Esophagus muscularis mucosa (tissue), 4 donors: ENCODE measurements around the gene AKAP14. TPM values are rescaled to one million over a fixed set of nuclear protein-coding genes. Genes with fewer than 3 reads are reported as not detected.

Experiments
- DNase-seq: peaks from one replicate; pipeline ENCODE4 v3.0.0-alpha.2; 2017; ENCODE audit errors: extremely low spot score
- H3K27ac ChIP-seq, 4 donors: fragments of 200-600 bp; sonication (generic); replicated peaks in 1 of 4; 1 replicate in 3 of 4; 2 replicates in 1 of 4; pipeline ENCODE4 v1.5.1; 2016 to 2019; ENCODE audit warnings: mild to moderate bottlenecking in 1 of 4
- H3K27me3 ChIP-seq, 4 donors: fragments of 200-600 bp; sonication (generic); one replicate each; pipeline versions ENCODE4 v1.5.1 to v1.6.0; 2016 to 2019
- H3K36me3 ChIP-seq, 4 donors: fragments of 200-600 bp; sonication (generic); one replicate each; pipeline ENCODE4 v1.5.1; 2016 to 2019
- H3K4me1 ChIP-seq, 4 donors: fragments of 200-600 bp; sonication (generic); one replicate each; pipeline ENCODE4 v1.5.1; 2016 to 2019
- H3K4me3 ChIP-seq, 4 donors: fragments of 200-600 bp; sonication (generic); 1 replicate in 2 of 4; 2 replicates in 2 of 4; pipeline ENCODE4 v1.5.1; 2016 to 2019; ENCODE audit warnings: mild to moderate bottlenecking in 4 of 4, moderate library complexity in 1 of 4
- H3K9me3 ChIP-seq, 4 donors: fragments of 200-600 bp; sonication (generic); 1 replicate in 3 of 4; 2 replicates in 1 of 4; pipeline ENCODE4 v1.5.1; 2016 to 2019
- EP300 ChIP-seq: sonication (generic); formaldehyde crosslinking; IDR thresholded peaks from one replicate; pipeline ENCODE4 v1.6.1; 2017; ENCODE audit warnings: antibody characterized with exemption
- POLR2A ChIP-seq: fragments of 450-650 bp; IDR thresholded peaks from one replicate; pipeline ENCODE4 v1.6.1; 2017; ENCODE audit warnings: antibody characterized with exemption, moderate library complexity, mild to moderate bottlenecking, low read depth
- POLR2AphosphoS5 ChIP-seq, 2 donors: sonication (generic); formaldehyde crosslinking; IDR thresholded peaks; one replicate each; pipeline ENCODE4 v1.6.1; 2017; ENCODE audit warnings: antibody characterized with exemption in 2 of 2
- WGBS: methylation state at CpG from one replicate; pipeline ENCODE4 v1.1.5; 2018; 5-methylcytosine and 5-hydroxymethylcytosine counted together
- intact Hi-C: fragments of 100-400 bp; cut with DNase I; formaldehyde crosslinking; loops from one replicate; pipeline ENCODE4 v1.15.1; 2023
- total RNA-seq, 4 donors: library from RNA; depleted of rRNA; stranded (reverse); fragments of >200 nt; gene quantifications; one replicate each; pipeline versions ENCODE4 v1.1.0 to v1.2.1, GENCODE V29; 2016
- TF ChIP-seq, protein P1 (sequence below), 3 experiments: fragments of 200-600 bp in 2 of 3; fragments of 450-650 bp in 1 of 3; sonication (generic) in 2 of 3; IDR thresholded peaks; one replicate each; pipeline ENCODE4 v1.5.1; 2017 to 2019; ENCODE audit warnings: antibody characterized with exemption in 3 of 3, mild to moderate bottlenecking in 2 of 3, moderate library complexity in 1 of 3

AKAP14 gene
- total RNA-seq, 4 donors from 2014 or later = not detected

DNA sequence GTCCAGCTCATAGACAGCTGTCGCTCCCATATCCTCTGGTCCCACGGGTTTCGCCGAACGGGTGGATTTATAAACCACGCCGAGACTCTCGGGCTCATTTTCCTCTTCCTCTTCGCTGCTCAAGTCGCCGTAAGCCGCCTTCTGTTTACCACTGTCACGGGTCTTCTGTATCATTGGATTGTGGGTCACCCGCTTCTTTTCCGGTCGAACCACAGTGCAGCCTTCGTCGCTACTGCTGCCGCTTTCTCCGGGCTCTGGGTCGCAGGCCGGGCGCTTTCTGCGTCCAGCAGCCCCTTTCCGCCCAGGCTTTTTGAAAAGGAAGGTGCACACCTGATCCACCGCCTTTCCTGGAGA is 24.5 kb upstream of the AKAP14 start:
- WGBS = 47% methylated on average over 26 of the region's 26 CpGs
- intact Hi-C loops = no loop called here

DNA sequence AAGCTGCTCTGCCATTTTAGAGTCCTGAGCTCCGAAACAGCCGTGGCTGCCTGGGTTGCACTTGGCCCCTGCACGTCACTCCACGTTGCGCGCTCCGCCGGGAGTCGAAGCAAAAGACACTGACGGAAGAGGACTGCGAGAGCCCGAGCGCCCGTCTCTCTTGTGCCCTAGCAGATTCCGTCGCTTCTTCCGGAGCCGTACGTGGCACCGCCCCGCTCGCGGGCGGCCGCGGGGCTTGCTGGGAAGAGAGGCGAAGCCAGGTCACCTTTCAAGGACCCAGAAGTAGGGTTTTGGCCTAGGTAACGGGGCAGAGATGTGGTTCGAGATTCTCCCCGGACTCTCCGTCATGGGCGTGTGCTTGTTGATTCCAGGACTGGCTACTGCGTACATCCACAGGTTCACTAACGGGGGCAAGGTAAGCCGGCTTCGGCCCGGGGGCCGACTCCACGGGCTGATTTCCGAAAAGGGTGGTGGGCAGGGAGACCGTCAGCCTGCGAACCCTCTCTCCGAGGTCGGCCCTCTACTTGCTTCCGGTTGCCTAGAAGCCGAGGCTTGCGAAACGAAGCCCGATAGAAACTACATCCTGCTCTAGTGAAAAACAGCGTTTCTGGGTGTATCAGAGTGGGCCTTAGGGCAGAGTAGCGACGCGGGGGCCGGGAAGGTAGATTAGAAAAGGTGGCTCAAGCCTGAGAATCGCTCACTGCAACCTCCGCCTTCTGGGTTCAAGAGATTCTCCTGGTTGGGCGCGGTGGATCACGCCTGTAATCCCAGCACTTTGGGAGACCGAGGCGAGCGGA is 23.9 kb upstream of the AKAP14 start, which contains the start of the genes NDUFA1 and RNF113A:
Gene NDUFA1 (plus strand): TSS at position 234 of the 797 bp plus-strand sequence. CDS start 80 bp downstream, at position 314.
Gene RNF113A (minus strand): TSS at position 135 of the 797 bp plus-strand sequence. CDS start 120 bp downstream, at position 15.
- intact Hi-C loops = no loop called here
- Histone ChIP-seq H3K27ac (peak within 1 kb of the TSS; percentile 89 to 92 (median 90)), H3K36me3 (peaks cover 1 to 18% (median 10%) of the 10 kb centered on the region in 4 donors), H3K4me1 (peaks cover 3 to 33% (median 19%) of the 10 kb centered on the region in 4 donors), H3K9me3 (peaks cover 0 to 9% (median 0%) of the 10 kb centered on the region in 4 donors), H3K4me3 (peak within 1 kb of the TSS; percentile 61 to 67 (median 64)), H3K27me3 (no peaks in the 10 kb centered on the region)
- WGBS = 37% methylated on average over 61 of the region's 62 CpGs
- TF ChIP-seq POLR2AphosphoS5 (IDR thresholded peaks at IDR 0.05) = peak; percentile 87 to 90
- TF ChIP-seq, protein P1, sequence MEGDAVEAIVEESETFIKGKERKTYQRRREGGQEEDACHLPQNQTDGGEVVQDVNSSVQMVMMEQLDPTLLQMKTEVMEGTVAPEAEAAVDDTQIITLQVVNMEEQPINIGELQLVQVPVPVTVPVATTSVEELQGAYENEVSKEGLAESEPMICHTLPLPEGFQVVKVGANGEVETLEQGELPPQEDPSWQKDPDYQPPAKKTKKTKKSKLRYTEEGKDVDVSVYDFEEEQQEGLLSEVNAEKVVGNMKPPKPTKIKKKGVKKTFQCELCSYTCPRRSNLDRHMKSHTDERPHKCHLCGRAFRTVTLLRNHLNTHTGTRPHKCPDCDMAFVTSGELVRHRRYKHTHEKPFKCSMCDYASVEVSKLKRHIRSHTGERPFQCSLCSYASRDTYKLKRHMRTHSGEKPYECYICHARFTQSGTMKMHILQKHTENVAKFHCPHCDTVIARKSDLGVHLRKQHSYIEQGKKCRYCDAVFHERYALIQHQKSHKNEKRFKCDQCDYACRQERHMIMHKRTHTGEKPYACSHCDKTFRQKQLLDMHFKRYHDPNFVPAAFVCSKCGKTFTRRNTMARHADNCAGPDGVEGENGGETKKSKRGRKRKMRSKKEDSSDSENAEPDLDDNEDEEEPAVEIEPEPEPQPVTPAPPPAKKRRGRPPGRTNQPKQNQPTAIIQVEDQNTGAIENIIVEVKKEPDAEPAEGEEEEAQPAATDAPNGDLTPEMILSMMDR (IDR thresholded peaks at IDR 0.05) = no peak
- DNase-seq = peak; percentile 94

More for the DNA sequence above, 24.5 kb upstream of the AKAP14 start:
- Histone ChIP-seq H3K9me3 (peaks cover 0 to 9% (median 0%) of the 10 kb centered on the region in 4 donors), H3K36me3 (peaks cover 0 to 13% (median 6%) of the 10 kb centered on the region in 4 donors), H3K4me3 (peak overlapping the region; percentile 61 to 67 (median 64)), H3K27me3 (no peaks in the 10 kb centered on the region), H3K4me1 (peaks cover 3 to 33% (median 19%) of the 10 kb centered on the region in 4 donors), H3K27ac (peak overlapping the region; percentile 89 to 92 (median 90))
- TF ChIP-seq POLR2A (no peak), EP300 (no peak), POLR2AphosphoS5 (IDR thresholded peaks at IDR 0.05) (no peak)
- TF ChIP-seq, protein P1 (IDR thresholded peaks at IDR 0.05) = no peak
- DNase-seq = no peak

DNA sequence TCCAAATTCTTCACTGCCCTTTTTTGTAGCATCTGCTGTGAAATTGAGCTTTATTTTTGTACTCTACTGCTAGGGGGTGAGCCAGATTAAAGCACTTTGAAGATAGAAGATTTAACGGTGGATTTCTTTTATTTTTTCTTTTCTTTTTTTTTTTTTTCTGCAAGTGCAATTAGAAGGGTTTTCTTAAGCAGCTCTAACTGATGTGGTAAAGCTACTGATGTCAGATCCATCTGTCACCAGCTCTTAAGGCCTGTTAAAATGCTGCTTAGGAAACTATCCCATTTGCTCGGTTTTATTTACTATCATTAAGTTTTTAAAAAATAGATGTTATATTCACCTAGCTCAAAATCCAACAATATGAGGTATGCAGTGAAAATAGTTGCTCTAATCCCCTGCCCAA is 17.0 kb upstream of the AKAP14 start:
- WGBS = 52% methylated on average over 2 of the region's 2 CpGs
- no peaks in the 10 kb centered on the region for H3K27me3 ChIP-seq
- no peak overlapping the region for H3K4me3 ChIP-seq
- no peak for DNase-seq
- peaks cover 4 to 38% (median 21%) of the 10 kb centered on the region in 4 donors for H3K36me3 ChIP-seq
- no peak overlapping the region for H3K27ac ChIP-seq
- H3K4me1 ChIP-seq = peaks cover 0 to 5% (median 2%) of the 10 kb centered on the region in 4 donors
- intact Hi-C loops = no loop called here
- no peaks in the 10 kb centered on the region for H3K9me3 ChIP-seq
- TF ChIP-seq EP300 = no peak
- TF ChIP-seq, protein P1 (IDR thresholded peaks at IDR 0.05) = no peak
- no peak for TF ChIP-seq POLR2AphosphoS5 (IDR thresholded peaks at IDR 0.05)
- no peak for TF ChIP-seq POLR2A

DNA sequence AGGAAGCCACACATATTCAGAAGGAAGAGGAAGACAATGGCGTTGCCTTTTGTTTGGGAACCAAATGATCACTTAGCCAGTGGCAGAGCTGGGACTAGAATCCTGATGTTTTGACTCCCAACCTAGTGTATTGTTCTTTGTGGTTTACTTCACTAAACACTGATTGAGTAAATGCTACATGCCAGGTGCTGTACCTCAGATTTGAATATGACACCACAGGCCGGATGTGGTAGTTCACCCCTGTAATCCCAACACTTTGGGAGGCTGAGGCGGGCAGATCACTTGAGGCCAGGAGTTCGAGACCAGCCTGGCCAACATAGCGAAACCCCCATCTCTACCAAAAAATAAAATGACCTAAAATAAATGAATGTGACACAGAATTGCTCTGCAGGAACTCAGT is 15.6 kb upstream of the AKAP14 start:
- H3K27me3 ChIP-seq = no peaks in the 10 kb centered on the region
- H3K36me3 ChIP-seq = peaks cover 4 to 34% (median 20%) of the 10 kb centered on the region in 4 donors
- no peak overlapping the region for H3K4me3 ChIP-seq
- intact Hi-C loops = no loop called here
- WGBS = 78% methylated on average over 5 of the region's 5 CpGs
- no peak overlapping the region for H3K27ac ChIP-seq
- no peak for DNase-seq
- no peaks in the 10 kb centered on the region for H3K9me3 ChIP-seq
- TF ChIP-seq POLR2AphosphoS5 (IDR thresholded peaks at IDR 0.05) (no peak), POLR2A (no peak), EP300 (no peak)
- TF ChIP-seq, protein P1 (IDR thresholded peaks at IDR 0.05) = no peak
- peaks cover 0 to 5% (median 0%) of the 10 kb centered on the region in 4 donors for H3K4me1 ChIP-seq
